Kidney tubule cell (primary cell): ENCODE measurements around the gene EREG.
"Not testable (repeated sequence)": the region's sequence is repeated elsewhere in the genome, so short reads cannot be mapped to it uniquely, and the experiment has no call there.

Source experiments
- DNase-seq: peaks from one replicate; pipeline ENCODE4 v3.0.0-alpha.2; 2018; ENCODE audit warnings: low spot score

Gene EREG

GRCh38 chr4:74364652-74365491, at the start of gene EREG:
EREG (plus strand) TSS chr4:74365145; CDS start chr4:74365309, 164 bp downstream.
- DNase-seq: peak; percentile 38

GRCh38 chr4:74315376-74315775, 49.6 kb upstream of the EREG start:
- no peak for DNase-seq

GRCh38 chr4:74316397-74316796, 48.5 kb upstream of the EREG start:
- DNase-seq: no peak

GRCh38 chr4:74317616-74318246, 47.2 kb upstream of the EREG start:
- DNase-seq: no peak

GRCh38 chr4:74318276-74318675, 46.7 kb upstream of the EREG start:
- DNase-seq: no peak

GRCh38 chr4:74319470-74319869, 45.5 kb upstream of the EREG start:
- peak; percentile 58 for DNase-seq

- DNase-seq: peak; percentile 93
Measured at GRCh38 chr4:74320559-74321118, 44.3 kb upstream of the EREG start.

- no peak for DNase-seq
Measured at GRCh38 chr4:74322301-74322700, 42.6 kb upstream of the EREG start.

GRCh38 chr4:74323663-74324062, 41.3 kb upstream of the EREG start:
- DNase-seq: no peak

- DNase-seq: no peak
Measured at GRCh38 chr4:74324262-74324661, 40.7 kb upstream of the EREG start.

GRCh38 chr4:74325886-74326285, 39.1 kb upstream of the EREG start:
- DNase-seq: no peak

GRCh38 chr4:74327762-74328161, 37.2 kb upstream of the EREG start:
- DNase-seq: no peak

- DNase-seq: no peak
Measured at GRCh38 chr4:74328501-74328900, 36.4 kb upstream of the EREG start.

- DNase-seq: no peak
Measured at GRCh38 chr4:74329307-74329706, 35.6 kb upstream of the EREG start.

GRCh38 chr4:74330295-74330750, 34.6 kb upstream of the EREG start:
- no peak for DNase-seq

GRCh38 chr4:74331252-74331651, 33.7 kb upstream of the EREG start:
- DNase-seq: no peak

GRCh38 chr4:74331944-74332343, 33.0 kb upstream of the EREG start:
- no peak for DNase-seq

GRCh38 chr4:74334636-74335035, 30.3 kb upstream of the EREG start:
- no peak for DNase-seq

GRCh38 chr4:74335341-74336021, 29.5 kb upstream of the EREG start:
- DNase-seq: no peak

GRCh38 chr4:74338792-74339333, 26.1 kb upstream of the EREG start:
- no peak for DNase-seq

GRCh38 chr4:74339501-74339900, 25.4 kb upstream of the EREG start:
- no peak for DNase-seq

GRCh38 chr4:74340421-74340820, 24.5 kb upstream of the EREG start:
- not testable (repeated sequence) for DNase-seq
